ENCODE measurements around the gene PCDHB9.
"Not testable (repeated sequence)": the region's sequence is repeated elsewhere in the genome, so short reads cannot be mapped to it uniquely, and the experiment has no call there.

The PCDHB9 gene

GRCh38 chr5:141186897-141187512 lies at the start of gene PCDHB9:
Gene PCDHB9, plus strand, starts transcription at chr5:141187161. Its CDS starts 158 bp downstream, at chr5:141187319.
- H3K4me3 ChIP-seq (ENCODE audit: low read length), result no peak within 1 kb of the TSS

GRCh38 chr5:141137346-141137745 lies 49.6 kb upstream of the PCDHB9 start:
- H3K9ac ChIP-seq (ENCODE audit: low read length); H3K27me3 ChIP-seq (ENCODE audit: control insufficient read depth, insufficient read depth, low read length); H3K4me3 ChIP-seq (ENCODE audit: low read length); H3K27ac ChIP-seq (ENCODE audit: low read depth, low read length); H3K4me1 ChIP-seq (ENCODE audit: control insufficient read depth, insufficient read depth, low read length); H3K36me3 ChIP-seq (ENCODE audit: control insufficient read depth, insufficient read depth, low read length): not testable (repeated sequence)

More at GRCh38 chr5:141186897-141187512, at the start of gene PCDHB9:
- Histone ChIP-seq H3K27me3 (ENCODE audit: control insufficient read depth, insufficient read depth, low read length) (no peaks in the 10 kb centered on the region), H3K36me3 (ENCODE audit: control insufficient read depth, insufficient read depth, low read length) (no peaks in the 10 kb centered on the region), H3K9ac (ENCODE audit: low read length) (no peak within 1 kb of the TSS), H3K27ac (ENCODE audit: low read depth, low read length) (no peak within 1 kb of the TSS), H3K4me1 (ENCODE audit: control insufficient read depth, insufficient read depth, low read length) (no peaks in the 10 kb centered on the region)

- no peak within 1 kb of the TSS for H3K4me3 ChIP-seq (ENCODE audit: low read length)
Measured at GRCh38 chr5:141149812-141150211, 37.1 kb upstream of the PCDHB9 start, which contains the start of gene PCDHB6. Gene PCDHB6, plus strand, starts transcription at chr5:141150057. Its CDS starts 201 bp downstream, at chr5:141150258.

GRCh38 chr5:141150224-141150992 lies 36.6 kb upstream of the PCDHB9 start:
- no peak overlapping the region for H3K9ac ChIP-seq (ENCODE audit: low read length)
- H3K36me3 ChIP-seq (ENCODE audit: control insufficient read depth, insufficient read depth, low read length), result no peaks in the 10 kb centered on the region
- H3K27me3 ChIP-seq (ENCODE audit: control insufficient read depth, insufficient read depth, low read length), result no peaks in the 10 kb centered on the region
- no peak overlapping the region for H3K4me3 ChIP-seq (ENCODE audit: low read length)
- H3K27ac ChIP-seq (ENCODE audit: low read depth, low read length), result no peak overlapping the region
- no peaks in the 10 kb centered on the region for H3K4me1 ChIP-seq (ENCODE audit: control insufficient read depth, insufficient read depth, low read length)

More at GRCh38 chr5:141149812-141150211, 37.1 kb upstream of the PCDHB9 start, which contains the start of gene PCDHB6:
- H3K27me3 ChIP-seq (ENCODE audit: control insufficient read depth, insufficient read depth, low read length), result no peaks in the 10 kb centered on the region
- H3K4me1 ChIP-seq (ENCODE audit: control insufficient read depth, insufficient read depth, low read length), result no peaks in the 10 kb centered on the region
- no peak within 1 kb of the TSS for H3K9ac ChIP-seq (ENCODE audit: low read length)
- no peak within 1 kb of the TSS for H3K27ac ChIP-seq (ENCODE audit: low read depth, low read length)
- no peaks in the 10 kb centered on the region for H3K36me3 ChIP-seq (ENCODE audit: control insufficient read depth, insufficient read depth, low read length)

- Histone ChIP-seq H3K27me3 (ENCODE audit: control insufficient read depth, insufficient read depth, low read length) (no peaks in the 10 kb centered on the region), H3K36me3 (ENCODE audit: control insufficient read depth, insufficient read depth, low read length) (no peaks in the 10 kb centered on the region), H3K9ac (ENCODE audit: low read length) (no peak overlapping the region), H3K27ac (ENCODE audit: low read depth, low read length) (no peak overlapping the region), H3K4me1 (ENCODE audit: control insufficient read depth, insufficient read depth, low read length) (no peaks in the 10 kb centered on the region), H3K4me3 (ENCODE audit: low read length) (no peak overlapping the region)
Measured at GRCh38 chr5:141150993-141151325, 36.0 kb upstream of the PCDHB9 start.

GRCh38 chr5:141151632-141152031 lies 35.3 kb upstream of the PCDHB9 start:
- H3K27me3 ChIP-seq (ENCODE audit: control insufficient read depth, insufficient read depth, low read length); H3K4me3 ChIP-seq (ENCODE audit: low read length); H3K4me1 ChIP-seq (ENCODE audit: control insufficient read depth, insufficient read depth, low read length); H3K9ac ChIP-seq (ENCODE audit: low read length); H3K36me3 ChIP-seq (ENCODE audit: control insufficient read depth, insufficient read depth, low read length); H3K27ac ChIP-seq (ENCODE audit: low read depth, low read length): not testable (repeated sequence)

GRCh38 chr5:141152096-141152495 lies 34.9 kb upstream of the PCDHB9 start:
- not testable (repeated sequence) for H3K9ac ChIP-seq (ENCODE audit: low read length); H3K27me3 ChIP-seq (ENCODE audit: control insufficient read depth, insufficient read depth, low read length); H3K4me3 ChIP-seq (ENCODE audit: low read length); H3K27ac ChIP-seq (ENCODE audit: low read depth, low read length); H3K4me1 ChIP-seq (ENCODE audit: control insufficient read depth, insufficient read depth, low read length); H3K36me3 ChIP-seq (ENCODE audit: control insufficient read depth, insufficient read depth, low read length)

GRCh38 chr5:141155540-141156374 lies 31.2 kb upstream of the PCDHB9 start:
- Histone ChIP-seq H3K27me3 (ENCODE audit: control insufficient read depth, insufficient read depth, low read length) (no peaks in the 10 kb centered on the region), H3K4me3 (ENCODE audit: low read length) (no peak overlapping the region), H3K9ac (ENCODE audit: low read length) (no peak overlapping the region), H3K36me3 (ENCODE audit: control insufficient read depth, insufficient read depth, low read length) (no peaks in the 10 kb centered on the region), H3K27ac (ENCODE audit: low read depth, low read length) (no peak overlapping the region), H3K4me1 (ENCODE audit: control insufficient read depth, insufficient read depth, low read length) (no peaks in the 10 kb centered on the region)

- H3K4me1 ChIP-seq (ENCODE audit: control insufficient read depth, insufficient read depth, low read length); H3K36me3 ChIP-seq (ENCODE audit: control insufficient read depth, insufficient read depth, low read length); H3K4me3 ChIP-seq (ENCODE audit: low read length); H3K27ac ChIP-seq (ENCODE audit: low read depth, low read length); H3K27me3 ChIP-seq (ENCODE audit: control insufficient read depth, insufficient read depth, low read length); H3K9ac ChIP-seq (ENCODE audit: low read length): not testable (repeated sequence)
Measured at GRCh38 chr5:141157356-141157755, 29.6 kb upstream of the PCDHB9 start.

GRCh38 chr5:141157901-141158300 lies 29.1 kb upstream of the PCDHB9 start:
- H3K27ac ChIP-seq (ENCODE audit: low read depth, low read length); H3K36me3 ChIP-seq (ENCODE audit: control insufficient read depth, insufficient read depth, low read length); H3K4me3 ChIP-seq (ENCODE audit: low read length); H3K27me3 ChIP-seq (ENCODE audit: control insufficient read depth, insufficient read depth, low read length); H3K9ac ChIP-seq (ENCODE audit: low read length); H3K4me1 ChIP-seq (ENCODE audit: control insufficient read depth, insufficient read depth, low read length): not testable (repeated sequence)

- Histone ChIP-seq H3K4me1 (ENCODE audit: control insufficient read depth, insufficient read depth, low read length) (no peaks in the 10 kb centered on the region), H3K36me3 (ENCODE audit: control insufficient read depth, insufficient read depth, low read length) (no peaks in the 10 kb centered on the region), H3K27ac (ENCODE audit: low read depth, low read length) (no peak within 1 kb of the TSS), H3K9ac (ENCODE audit: low read length) (no peak within 1 kb of the TSS), H3K4me3 (ENCODE audit: low read length) (peak within 1 kb of the TSS; percentile 46), H3K27me3 (ENCODE audit: control insufficient read depth, insufficient read depth, low read length) (peaks cover 3% of the 10 kb centered on the region)
Measured at GRCh38 chr5:141172381-141173204, 14.4 kb upstream of the PCDHB9 start, which contains the start of gene PCDHB7. Gene PCDHB7, plus strand, starts transcription at chr5:141172644. Its CDS starts 192 bp downstream, at chr5:141172836.
